GM19455 (cell line): ENCODE data around the gene AFF4.
"Not testable (repeated sequence)": the region's sequence is repeated elsewhere in the genome, so short reads cannot be mapped to it uniquely, and the experiment has no call there.

ENCODE experiments used
- ATAC-seq: cut with Tn5 transposase; IDR thresholded peaks from one replicate; pipeline ENCODE4 v1.9.1; 2021; ENCODE audit not compliant: unreplicated experiment

Gene AFF4

GRCh38 chr5:132963171-132964104 lies at the start of gene AFF4:
Gene AFF4 (minus strand): TSS chr5:132963634. CDS start chr5:132937189, 26,445 bp downstream.
- peak; percentile 94 for ATAC-seq

- ATAC-seq, result not testable (repeated sequence)
Observed at GRCh38 chr5:133008455-133008854, 45.0 kb upstream of the AFF4 start.

GRCh38 chr5:133006653-133007052 lies 43.2 kb upstream of the AFF4 start:
- no peak for ATAC-seq

- no peak for ATAC-seq
Observed at GRCh38 chr5:132999246-132999645, 35.8 kb upstream of the AFF4 start.

GRCh38 chr5:132998556-132998955 lies 35.1 kb upstream of the AFF4 start:
- ATAC-seq, result no peak

- no peak for ATAC-seq
Observed at GRCh38 chr5:132996307-132996706, 32.9 kb upstream of the AFF4 start.

- no peak for ATAC-seq
Observed at GRCh38 chr5:132987531-132988408, 24.3 kb upstream of the AFF4 start.

GRCh38 chr5:132982971-132983370 lies 19.5 kb upstream of the AFF4 start:
- ATAC-seq, result not testable (repeated sequence)

- ATAC-seq, result no peak
Observed at GRCh38 chr5:132981288-132981687, 17.9 kb upstream of the AFF4 start.

- no peak for ATAC-seq
Observed at GRCh38 chr5:132979976-132980375, 16.5 kb upstream of the AFF4 start.

GRCh38 chr5:132979367-132979940 lies 16.0 kb upstream of the AFF4 start:
- ATAC-seq, result no peak

- no peak for ATAC-seq
Observed at GRCh38 chr5:132976852-132977251, 13.4 kb upstream of the AFF4 start.

GRCh38 chr5:132972436-132972828 lies 9.0 kb upstream of the AFF4 start:
- not testable (repeated sequence) for ATAC-seq

GRCh38 chr5:132971483-132972435 lies 8.3 kb upstream of the AFF4 start:
- no peak for ATAC-seq

GRCh38 chr5:132965120-132965519 lies 1.7 kb upstream of the AFF4 start:
- no peak for ATAC-seq

- ATAC-seq, result no peak
Observed at GRCh38 chr5:132962429-132963021, 909 bp downstream of the AFF4 start.

GRCh38 chr5:132961887-132962286 lies 1.5 kb downstream of the AFF4 start:
- ATAC-seq, result no peak

- ATAC-seq, result not testable (repeated sequence)
Observed at GRCh38 chr5:132961123-132961815, 2.2 kb downstream of the AFF4 start.

- not testable (repeated sequence) for ATAC-seq
Observed at GRCh38 chr5:132956166-132956799, 7.2 kb downstream of the AFF4 start.
